Panc1 (cell line): Measurements from ENCODE around the gene PXK.

Experiments
- TF ChIP-seq, protein P1 (sequence below), 2 experiments: IDR thresholded peaks; 2 replicates each; pipeline ENCODE4 v1.6.1; 2011 to 2012; ENCODE audit warnings: low read depth in 2 of 2, control low read depth in 1 of 2, low read length in 1 of 2, mild to moderate bottlenecking in 1 of 2, moderate library complexity in 1 of 2; ENCODE audit not compliant: insufficient read depth in 1 of 2
- TF ChIP-seq, protein P2 (sequence below): fragments of 450-650 bp; IDR thresholded peaks from 2 replicates; pipeline ENCODE4 v1.5.1; 2017; ENCODE audit warnings: mild to moderate bottlenecking

DNA sequence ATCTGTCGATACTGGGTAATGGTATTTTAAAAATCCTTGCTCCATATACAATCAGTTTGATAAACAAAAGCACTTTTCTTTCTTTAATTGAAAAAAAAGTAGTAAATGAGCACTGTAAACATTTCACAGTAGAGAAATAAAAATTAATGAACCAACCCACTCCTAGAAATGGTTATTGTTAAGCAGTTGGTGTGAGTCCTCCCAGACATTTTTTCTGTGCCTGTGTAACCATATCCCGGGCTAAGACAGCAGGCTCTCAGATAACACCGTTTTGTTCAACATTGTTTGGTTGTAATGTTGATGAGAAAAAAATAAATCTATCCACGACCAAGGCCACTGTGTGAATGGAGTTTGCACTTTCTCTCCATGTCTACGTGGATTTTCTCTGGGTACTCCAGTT is 42.6 kb downstream of the PXK start:
- TF ChIP-seq, protein P1, sequence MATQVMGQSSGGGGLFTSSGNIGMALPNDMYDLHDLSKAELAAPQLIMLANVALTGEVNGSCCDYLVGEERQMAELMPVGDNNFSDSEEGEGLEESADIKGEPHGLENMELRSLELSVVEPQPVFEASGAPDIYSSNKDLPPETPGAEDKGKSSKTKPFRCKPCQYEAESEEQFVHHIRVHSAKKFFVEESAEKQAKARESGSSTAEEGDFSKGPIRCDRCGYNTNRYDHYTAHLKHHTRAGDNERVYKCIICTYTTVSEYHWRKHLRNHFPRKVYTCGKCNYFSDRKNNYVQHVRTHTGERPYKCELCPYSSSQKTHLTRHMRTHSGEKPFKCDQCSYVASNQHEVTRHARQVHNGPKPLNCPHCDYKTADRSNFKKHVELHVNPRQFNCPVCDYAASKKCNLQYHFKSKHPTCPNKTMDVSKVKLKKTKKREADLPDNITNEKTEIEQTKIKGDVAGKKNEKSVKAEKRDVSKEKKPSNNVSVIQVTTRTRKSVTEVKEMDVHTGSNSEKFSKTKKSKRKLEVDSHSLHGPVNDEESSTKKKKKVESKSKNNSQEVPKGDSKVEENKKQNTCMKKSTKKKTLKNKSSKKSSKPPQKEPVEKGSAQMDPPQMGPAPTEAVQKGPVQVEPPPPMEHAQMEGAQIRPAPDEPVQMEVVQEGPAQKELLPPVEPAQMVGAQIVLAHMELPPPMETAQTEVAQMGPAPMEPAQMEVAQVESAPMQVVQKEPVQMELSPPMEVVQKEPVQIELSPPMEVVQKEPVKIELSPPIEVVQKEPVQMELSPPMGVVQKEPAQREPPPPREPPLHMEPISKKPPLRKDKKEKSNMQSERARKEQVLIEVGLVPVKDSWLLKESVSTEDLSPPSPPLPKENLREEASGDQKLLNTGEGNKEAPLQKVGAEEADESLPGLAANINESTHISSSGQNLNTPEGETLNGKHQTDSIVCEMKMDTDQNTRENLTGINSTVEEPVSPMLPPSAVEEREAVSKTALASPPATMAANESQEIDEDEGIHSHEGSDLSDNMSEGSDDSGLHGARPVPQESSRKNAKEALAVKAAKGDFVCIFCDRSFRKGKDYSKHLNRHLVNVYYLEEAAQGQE (IDR thresholded peaks at IDR 0.05; ENCODE audit: insufficient read depth in 1 of 2, low read depth in 2 of 2, low read length in 1 of 2): no peak
- TF ChIP-seq, protein P2, sequence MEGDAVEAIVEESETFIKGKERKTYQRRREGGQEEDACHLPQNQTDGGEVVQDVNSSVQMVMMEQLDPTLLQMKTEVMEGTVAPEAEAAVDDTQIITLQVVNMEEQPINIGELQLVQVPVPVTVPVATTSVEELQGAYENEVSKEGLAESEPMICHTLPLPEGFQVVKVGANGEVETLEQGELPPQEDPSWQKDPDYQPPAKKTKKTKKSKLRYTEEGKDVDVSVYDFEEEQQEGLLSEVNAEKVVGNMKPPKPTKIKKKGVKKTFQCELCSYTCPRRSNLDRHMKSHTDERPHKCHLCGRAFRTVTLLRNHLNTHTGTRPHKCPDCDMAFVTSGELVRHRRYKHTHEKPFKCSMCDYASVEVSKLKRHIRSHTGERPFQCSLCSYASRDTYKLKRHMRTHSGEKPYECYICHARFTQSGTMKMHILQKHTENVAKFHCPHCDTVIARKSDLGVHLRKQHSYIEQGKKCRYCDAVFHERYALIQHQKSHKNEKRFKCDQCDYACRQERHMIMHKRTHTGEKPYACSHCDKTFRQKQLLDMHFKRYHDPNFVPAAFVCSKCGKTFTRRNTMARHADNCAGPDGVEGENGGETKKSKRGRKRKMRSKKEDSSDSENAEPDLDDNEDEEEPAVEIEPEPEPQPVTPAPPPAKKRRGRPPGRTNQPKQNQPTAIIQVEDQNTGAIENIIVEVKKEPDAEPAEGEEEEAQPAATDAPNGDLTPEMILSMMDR: no peak
